Measurements from ENCODE around the gene OR2G6.
"Not testable (repeated sequence)": the region's sequence is repeated elsewhere in the genome, so short reads cannot be mapped to it uniquely, and the experiment has no call there.

- TF ChIP-seq CTCF (IDR thresholded peaks at IDR 0.05; ENCODE audit: low read depth, low read length, missing input control); SP1 (IDR thresholded peaks at IDR 0.05); ZBTB33 (IDR thresholded peaks at IDR 0.05); RAD21 (IDR thresholded peaks at IDR 0.05); FOXA1 (IDR thresholded peaks at IDR 0.05); EGR1 (IDR thresholded peaks at IDR 0.05; ENCODE audit: low read depth in 2 of 2); MAX (IDR thresholded peaks at IDR 0.05); JUND (IDR thresholded peaks at IDR 0.05); TAF1 (conservative IDR thresholded peaks at IDR 0.05); REST (IDR thresholded peaks at IDR 0.05); GABPA (IDR thresholded peaks at IDR 0.05 in 1 of 2, conservative IDR thresholded peaks at IDR 0.05 in 1 of 2); RXRA (IDR thresholded peaks at IDR 0.05); ATF3 (IDR thresholded peaks at IDR 0.05); YY1 (IDR thresholded peaks at IDR 0.05): not testable (repeated sequence)
These were observed 43.2 kb downstream of the OR2G6 start for GRCh38 chr1:248551027-248551426.
